ENCODE results near the gene SMPDL3A. TPM values are rescaled to one million over a fixed set of nuclear protein-coding genes. Genes with fewer than 3 reads are reported as not detected.

The SMPDL3A gene
- total and polyA plus RNA-seq, 2 of the 8 experiments (the other 6 are each of a cell fraction or from before 2014, with no cell fraction given), result 3.5 to 3.9 TPM

DNA sequence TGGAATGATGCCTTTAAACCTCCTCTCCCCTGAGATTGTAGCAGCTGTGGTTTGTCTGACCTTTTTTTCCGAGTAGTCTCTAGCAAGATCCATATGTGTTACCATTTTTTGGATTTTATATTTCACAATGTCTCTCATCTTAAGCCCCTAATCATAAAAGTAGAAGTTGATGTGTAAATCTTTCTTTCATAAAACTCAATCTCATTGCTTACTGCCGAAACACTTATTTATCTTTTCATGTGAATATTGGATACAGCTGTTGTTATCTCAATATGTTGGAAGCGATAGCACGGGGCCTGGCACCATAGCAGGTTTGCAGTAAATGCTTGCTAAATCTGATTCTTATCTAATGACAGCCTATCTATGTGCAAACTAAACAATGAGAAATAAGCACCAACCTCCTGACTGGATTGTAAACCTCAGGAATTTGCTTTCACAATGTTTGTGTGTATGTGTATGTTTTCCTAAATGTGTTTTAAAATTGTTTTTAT lies 14.2 kb downstream of the SMPDL3A start (continued):
- TF ChIP-seq RFX5 (IDR thresholded peaks at IDR 0.05; ENCODE audit: borderline replicate concordance, low read depth, low read length) (no peak), POU5F1 (IDR thresholded peaks at IDR 0.05; ENCODE audit: low read depth, low read length) (no peak)

Data from H1 (cell line).